ENCODE data around the gene HAPLN2.
"Not testable (repeated sequence)": the region's sequence is repeated elsewhere in the genome, so short reads cannot be mapped to it uniquely, and the experiment has no call there.

HAPLN2 gene

GRCh38 chr1:156612666-156613065, 6.5 kb upstream of the HAPLN2 start:
- no peak for DNase-seq (ENCODE audit: low read depth in 1 of 2, low spot score in 1 of 2)
- no peak for TF ChIP-seq JUND (IDR thresholded peaks at IDR 0.05; ENCODE audit: low read depth)
- in situ Hi-C loops (cut with HindIII; ENCODE audit: low pct_unique_long_range_greater_than_20kb, low sequenced_read_pairs) = no loop called here

GRCh38 chr1:156615946-156616345, 3.3 kb upstream of the HAPLN2 start:
- TF ChIP-seq JUND (IDR thresholded peaks at IDR 0.05; ENCODE audit: low read depth) = no peak
- peak in 1 of 2 experiments; percentile 48 for DNase-seq (ENCODE audit: low read depth in 1 of 2, low spot score in 1 of 2)
- in situ Hi-C loops (cut with HindIII; ENCODE audit: low pct_unique_long_range_greater_than_20kb, low sequenced_read_pairs) = no loop called here

GRCh38 chr1:156616463-156616862, 2.8 kb upstream of the HAPLN2 start:
- in situ Hi-C loops (cut with HindIII; ENCODE audit: low pct_unique_long_range_greater_than_20kb, low sequenced_read_pairs) = no loop called here
- no peak; the same call in 1 of the 2 replicates for TF ChIP-seq JUND (IDR thresholded peaks at IDR 0.05; ENCODE audit: low read depth)
- peak in 1 of 2 experiments; percentile 84 for DNase-seq (ENCODE audit: low read depth in 1 of 2, low spot score in 1 of 2)

GRCh38 chr1:156619582-156619955, 354 bp downstream of the HAPLN2 start:
- no peak for TF ChIP-seq JUND (IDR thresholded peaks at IDR 0.05; ENCODE audit: low read depth)
- DNase-seq (ENCODE audit: low read depth in 1 of 2, low spot score in 1 of 2) = no peak
- in situ Hi-C loops (cut with HindIII; ENCODE audit: low pct_unique_long_range_greater_than_20kb, low sequenced_read_pairs) = no loop called here

- TF ChIP-seq JUND (IDR thresholded peaks at IDR 0.05; ENCODE audit: low read depth) = no peak
- in situ Hi-C loops (cut with HindIII; ENCODE audit: low pct_unique_long_range_greater_than_20kb, low sequenced_read_pairs) = no loop called here
- no peak for DNase-seq (ENCODE audit: low read depth in 1 of 2, low spot score in 1 of 2)
Measured at GRCh38 chr1:156622581-156623297, 3.5 kb downstream of the HAPLN2 start.

GRCh38 chr1:156623946-156624813, 5.0 kb downstream of the HAPLN2 start:
- DNase-seq (ENCODE audit: low read depth in 1 of 2, low spot score in 1 of 2) = peak in 1 of 2 experiments; percentile 70
- TF ChIP-seq JUND (IDR thresholded peaks at IDR 0.05; ENCODE audit: low read depth) = no peak
- in situ Hi-C loops (cut with HindIII; ENCODE audit: low pct_unique_long_range_greater_than_20kb, low sequenced_read_pairs) = no loop called here

- DNase-seq (ENCODE audit: low read depth in 1 of 2, low spot score in 1 of 2) = no peak
- no peak for TF ChIP-seq JUND (IDR thresholded peaks at IDR 0.05; ENCODE audit: low read depth)
- in situ Hi-C loops (cut with HindIII; ENCODE audit: low pct_unique_long_range_greater_than_20kb, low sequenced_read_pairs) = no loop called here
Measured at GRCh38 chr1:156624814-156625435, 5.7 kb downstream of the HAPLN2 start.

GRCh38 chr1:156625436-156626078, 6.3 kb downstream of the HAPLN2 start:
- no peak for TF ChIP-seq JUND (IDR thresholded peaks at IDR 0.05; ENCODE audit: low read depth)

GRCh38 chr1:156626079-156626438, 6.8 kb downstream of the HAPLN2 start:
- TF ChIP-seq JUND (IDR thresholded peaks at IDR 0.05; ENCODE audit: low read depth) = no peak
- DNase-seq (ENCODE audit: low read depth in 1 of 2, low spot score in 1 of 2) = peak in 1 of 2 experiments; percentile 41
- in situ Hi-C loops (cut with HindIII; ENCODE audit: low pct_unique_long_range_greater_than_20kb, low sequenced_read_pairs) = no loop called here

More at GRCh38 chr1:156625436-156626078, 6.3 kb downstream of the HAPLN2 start:
- peak in 1 of 2 experiments; percentile 49 for DNase-seq (ENCODE audit: low read depth in 1 of 2, low spot score in 1 of 2)
- in situ Hi-C loops (cut with HindIII; ENCODE audit: low pct_unique_long_range_greater_than_20kb, low sequenced_read_pairs) = no loop called here

GRCh38 chr1:156627313-156627880, 8.2 kb downstream of the HAPLN2 start:
- in situ Hi-C loops (cut with HindIII; ENCODE audit: low pct_unique_long_range_greater_than_20kb, low sequenced_read_pairs) = no loop called here
- peak in 1 of 2 experiments; percentile 89 for DNase-seq (ENCODE audit: low read depth in 1 of 2, low spot score in 1 of 2)
- no peak for TF ChIP-seq JUND (IDR thresholded peaks at IDR 0.05; ENCODE audit: low read depth)

- TF ChIP-seq JUND (IDR thresholded peaks at IDR 0.05; ENCODE audit: low read depth) = no peak
- DNase-seq (ENCODE audit: low read depth in 1 of 2, low spot score in 1 of 2) = no peak
- in situ Hi-C loops (cut with HindIII; ENCODE audit: low pct_unique_long_range_greater_than_20kb, low sequenced_read_pairs) = no loop called here
Measured at GRCh38 chr1:156629823-156630449, 10.7 kb downstream of the HAPLN2 start.

GRCh38 chr1:156631152-156631551, 11.9 kb downstream of the HAPLN2 start:
- DNase-seq (ENCODE audit: low read depth in 1 of 2, low spot score in 1 of 2); in situ Hi-C loops (cut with HindIII; ENCODE audit: low pct_unique_long_range_greater_than_20kb, low sequenced_read_pairs): not testable (repeated sequence)
